ENCODE data around the gene NHERF1.

The NHERF1 gene

GRCh38 chr17:74808714-74809430 is 60.4 kb downstream of the NHERF1 start:
- Histone ChIP-seq H3K9ac (ENCODE audit: low read length) (no peak overlapping the region), H3K4me2 (ENCODE audit: low read depth, low read length, poor library complexity, severe bottlenecking) (no peak overlapping the region), H2AFZ (ENCODE audit: low read depth, low read length, severe bottlenecking) (no peak overlapping the region), H3K79me2 (ENCODE audit: insufficient read depth, low read length) (no peaks in the 10 kb centered on the region), H3K27ac (ENCODE audit: low read depth, low read length) (no peak overlapping the region), H4K20me1 (ENCODE audit: low read depth, low read length) (no peaks in the 10 kb centered on the region), H3K9me2 (replicated peaks; ENCODE audit: insufficient read depth, low read length) (no peaks in the 10 kb centered on the region), H3F3A (ENCODE audit: insufficient read depth) (no peaks in the 10 kb centered on the region), H3K36me3 (ENCODE audit: low read length) (no peaks in the 10 kb centered on the region), H3K27me3 (ENCODE audit: low read length) (no peaks in the 10 kb centered on the region), H3K4me3 (ENCODE audit: insufficient read depth, low read length, poor library complexity, severe bottlenecking) (no peak overlapping the region), H3K9me3 (ENCODE audit: insufficient read depth, low read length) (no peaks in the 10 kb centered on the region)
- TF ChIP-seq EZH2phosphoT487 (conservative IDR thresholded peaks at IDR 0.05; ENCODE audit: low read length) (no peak), CTCF (IDR thresholded peaks at IDR 0.05; ENCODE audit: insufficient read depth, low read length, poor library complexity, severe bottlenecking) (no peak)

GRCh38 chr17:74810699-74811485 is 62.5 kb downstream of the NHERF1 start:
- no peaks in the 10 kb centered on the region for H3K79me2 ChIP-seq (ENCODE audit: insufficient read depth, low read length)
- no peak overlapping the region for H3K4me2 ChIP-seq (ENCODE audit: low read depth, low read length, poor library complexity, severe bottlenecking)
- H3F3A ChIP-seq (ENCODE audit: insufficient read depth) = no peaks in the 10 kb centered on the region
- no peaks in the 10 kb centered on the region for H3K27me3 ChIP-seq (ENCODE audit: low read length)
- no peak overlapping the region for H3K4me3 ChIP-seq (ENCODE audit: insufficient read depth, low read length, poor library complexity, severe bottlenecking)
- no peak overlapping the region for H3K9ac ChIP-seq (ENCODE audit: low read length)
- no peaks in the 10 kb centered on the region for H4K20me1 ChIP-seq (ENCODE audit: low read depth, low read length)
- H2AFZ ChIP-seq (ENCODE audit: low read depth, low read length, severe bottlenecking) = no peak overlapping the region
- no peak overlapping the region for H3K27ac ChIP-seq (ENCODE audit: low read depth, low read length)
- H3K9me3 ChIP-seq (ENCODE audit: insufficient read depth, low read length) = no peaks in the 10 kb centered on the region
- H3K9me2 ChIP-seq (replicated peaks; ENCODE audit: insufficient read depth, low read length) = no peaks in the 10 kb centered on the region
- no peaks in the 10 kb centered on the region for H3K36me3 ChIP-seq (ENCODE audit: low read length)
- TF ChIP-seq EZH2phosphoT487 (conservative IDR thresholded peaks at IDR 0.05; ENCODE audit: low read length) = no peak
- no peak for TF ChIP-seq CTCF (IDR thresholded peaks at IDR 0.05; ENCODE audit: insufficient read depth, low read length, poor library complexity, severe bottlenecking)

DNA sequence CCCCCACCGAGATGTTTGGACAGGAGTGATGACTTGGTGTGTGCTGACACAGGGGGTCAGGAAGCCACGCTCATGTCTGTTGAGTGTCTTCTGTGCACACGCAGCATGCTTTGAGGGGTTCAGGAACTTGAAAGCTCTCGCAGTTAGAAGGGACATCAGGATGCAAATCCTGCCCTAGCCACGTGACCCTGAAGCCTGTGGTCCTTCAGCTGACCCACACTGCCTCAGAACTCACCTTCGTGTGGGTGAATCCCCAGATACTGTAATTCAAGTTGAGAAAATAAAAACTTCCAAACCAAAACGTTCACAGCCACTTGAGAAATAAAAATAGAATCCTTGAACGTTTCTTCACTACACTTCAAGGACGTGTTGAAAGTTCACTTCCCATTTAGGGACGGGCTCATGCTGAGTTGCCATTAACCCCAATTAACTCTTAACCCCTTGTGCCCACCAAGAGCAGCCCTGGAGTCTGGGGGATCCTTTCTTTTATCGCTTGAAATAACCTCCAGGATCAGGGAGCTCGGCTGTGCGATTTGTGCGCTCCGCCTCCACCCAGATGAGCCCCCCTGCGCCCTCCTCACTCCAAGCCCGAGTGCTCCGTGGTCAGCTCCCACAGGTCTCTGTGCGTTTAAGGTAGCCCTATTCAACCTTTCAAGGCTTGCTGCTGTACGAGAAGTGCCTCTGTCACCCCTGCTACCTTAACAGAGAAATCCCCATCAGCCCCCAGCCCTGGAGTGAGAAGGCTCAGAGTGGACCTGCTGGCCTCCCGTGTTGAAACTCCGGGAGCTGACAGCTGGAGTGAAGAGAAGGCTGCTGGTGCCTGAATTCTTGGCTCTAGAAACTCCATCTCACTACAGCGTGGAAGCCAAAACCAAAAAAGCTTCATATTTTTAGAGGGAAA is 63.9 kb downstream of the NHERF1 start:
- H3K9ac ChIP-seq (ENCODE audit: low read length) = no peak overlapping the region
- H2AFZ ChIP-seq (ENCODE audit: low read depth, low read length, severe bottlenecking) = no peak overlapping the region
- TF ChIP-seq EZH2phosphoT487 (conservative IDR thresholded peaks at IDR 0.05; ENCODE audit: low read length) = no peak
- no peak for TF ChIP-seq CTCF (IDR thresholded peaks at IDR 0.05; ENCODE audit: insufficient read depth, low read length, poor library complexity, severe bottlenecking)
- H3K9me2 ChIP-seq (replicated peaks; ENCODE audit: insufficient read depth, low read length) = no peaks in the 10 kb centered on the region
- H3K36me3 ChIP-seq (ENCODE audit: low read length) = no peaks in the 10 kb centered on the region
- H3K4me3 ChIP-seq (ENCODE audit: insufficient read depth, low read length, poor library complexity, severe bottlenecking) = no peak overlapping the region
- H3K79me2 ChIP-seq (ENCODE audit: insufficient read depth, low read length) = no peaks in the 10 kb centered on the region
- no peaks in the 10 kb centered on the region for H3F3A ChIP-seq (ENCODE audit: insufficient read depth)
- H3K27ac ChIP-seq (ENCODE audit: low read depth, low read length) = no peak overlapping the region
- H3K4me2 ChIP-seq (ENCODE audit: low read depth, low read length, poor library complexity, severe bottlenecking) = no peak overlapping the region
- no peaks in the 10 kb centered on the region for H4K20me1 ChIP-seq (ENCODE audit: low read depth, low read length)
- H3K9me3 ChIP-seq (ENCODE audit: insufficient read depth, low read length) = no peaks in the 10 kb centered on the region
- no peaks in the 10 kb centered on the region for H3K27me3 ChIP-seq (ENCODE audit: low read length)
